Eye (tissue), 1 donor: ENCODE results near the gene UBB.
"Not testable (repeated sequence)": the region's sequence is repeated elsewhere in the genome, so short reads cannot be mapped to it uniquely, and the experiment has no call there.

Source experiments
- DNase-seq: peaks from one replicate; pipeline ENCODE4 v3.0.0-alpha.2; 2015

Gene UBB

GRCh38 chr17:16377941-16378341 lies 3.0 kb upstream of the UBB start:
- DNase-seq: peak; percentile 60

- DNase-seq: no peak
Observed at GRCh38 chr17:16378636-16379282, 2.1 kb upstream of the UBB start.

GRCh38 chr17:16379654-16380053 lies 1.2 kb upstream of the UBB start:
- DNase-seq: no peak

- DNase-seq: no peak
Observed at GRCh38 chr17:16381496-16381820, 567 bp downstream of the UBB start.

GRCh38 chr17:16383216-16383615 lies 2.3 kb downstream of the UBB start:
- no peak for DNase-seq

GRCh38 chr17:16383772-16384287 lies 2.9 kb downstream of the UBB start:
- DNase-seq: no peak

- no peak for DNase-seq
Observed at GRCh38 chr17:16384557-16384956, 3.7 kb downstream of the UBB start.

- DNase-seq: not testable (repeated sequence)
Observed at GRCh38 chr17:16386126-16386507, 5.2 kb downstream of the UBB start.

GRCh38 chr17:16391451-16391850 lies 10.6 kb downstream of the UBB start:
- no peak for DNase-seq

GRCh38 chr17:16392491-16392890 lies 11.6 kb downstream of the UBB start:
- DNase-seq: not testable (repeated sequence)

GRCh38 chr17:16395887-16396286 lies 15.0 kb downstream of the UBB start:
- DNase-seq: not testable (repeated sequence)

- DNase-seq: not testable (repeated sequence)
Observed at GRCh38 chr17:16396693-16397092, 15.8 kb downstream of the UBB start.

- no peak for DNase-seq
Observed at GRCh38 chr17:16398270-16399267, 17.7 kb downstream of the UBB start.

- not testable (repeated sequence) for DNase-seq
Observed at GRCh38 chr17:16403847-16404246, 23.0 kb downstream of the UBB start.

- DNase-seq: peak; percentile 85
Observed at GRCh38 chr17:16406742-16407674, 26.1 kb downstream of the UBB start.

- DNase-seq: peak; percentile 70
Observed at GRCh38 chr17:16407911-16408588, 27.2 kb downstream of the UBB start.

- DNase-seq: no peak
Observed at GRCh38 chr17:16415031-16415924, 34.4 kb downstream of the UBB start, which contains the start of gene TRPV2. Gene TRPV2, plus strand, starts transcription at chr17:16415571. Its CDS starts 2,098 bp downstream, at chr17:16417669.

GRCh38 chr17:16417399-16417798 lies 36.5 kb downstream of the UBB start:
- no peak for DNase-seq

- peak; percentile 70 for DNase-seq
Observed at GRCh38 chr17:16417896-16418684, 37.2 kb downstream of the UBB start.

GRCh38 chr17:16418685-16419068 lies 37.8 kb downstream of the UBB start:
- no peak for DNase-seq
